ENCODE measurements around the gene EFNB2. TPM values are rescaled to one million over a fixed set of nuclear protein-coding genes. Genes with fewer than 3 reads are reported as not detected.

The EFNB2 gene
- total RNA-seq, 1 experiment from 2014 or later = 4.7 TPM

- Histone ChIP-seq H3K27me3 (ENCODE audit: control insufficient read depth, insufficient read depth, low read length) (no peaks in the 10 kb centered on the region), H3K36me3 (ENCODE audit: control insufficient read depth, insufficient read depth, low read length) (no peaks in the 10 kb centered on the region), H3K9me3 (ENCODE audit: control insufficient read depth, insufficient read depth, low read depth, low read length) (no peaks in the 10 kb centered on the region), H3K27ac (ENCODE audit: low read length) (no peak overlapping the region), H3K4me3 (ENCODE audit: low read depth in 2 of 2, low read length in 2 of 2) (no peak overlapping the region), H3K4me1 (ENCODE audit: control insufficient read depth, insufficient read depth, low read length) (no peaks in the 10 kb centered on the region)
- ChIA-PET POLR2A (no interaction called here), CTCF (no interaction called here)
- intact Hi-C loops (cut with micrococcal nuclease; ENCODE audit: unreplicated experiment) = no loop called here
- in situ Hi-C loops (cut with HindIII; ENCODE audit: low pct_unique_long_range_greater_than_20kb, low sequenced_read_pairs) = no loop called here
- BruUV-seq (replicated peaks) = no TSS peak
- TF ChIP-seq TCF7L2 (IDR thresholded peaks at IDR 0.05; ENCODE audit: low read depth, low read length) = no peak
- no peak for TF ChIP-seq SIN3A (IDR thresholded peaks at IDR 0.05; ENCODE audit: borderline replicate concordance, insufficient read depth, low read depth, low read length)
- no peak for TF ChIP-seq POLR2AphosphoS5 (IDR thresholded peaks at IDR 0.05; ENCODE audit: low read depth, low read length)
- TF ChIP-seq REST (IDR thresholded peaks at IDR 0.05; ENCODE audit: insufficient read depth in 1 of 2, low read depth in 2 of 2, low read length in 1 of 2) = no peak
- TF ChIP-seq CTCF (IDR thresholded peaks at IDR 0.05) = no peak
- no peak for DNase-seq (ENCODE audit: low read depth, low spot score)
- no peak for ATAC-seq
Observed at GRCh38 chr13:106489849-106490568, 45.5 kb downstream of the EFNB2 start.

- Histone ChIP-seq H3K4me1 (ENCODE audit: control insufficient read depth, insufficient read depth, low read length) (no peaks in the 10 kb centered on the region), H3K9me3 (ENCODE audit: control insufficient read depth, insufficient read depth, low read depth, low read length) (no peaks in the 10 kb centered on the region), H3K27me3 (ENCODE audit: control insufficient read depth, insufficient read depth, low read length) (no peaks in the 10 kb centered on the region), H3K4me3 (ENCODE audit: low read depth in 2 of 2, low read length in 2 of 2) (no peak overlapping the region), H3K27ac (ENCODE audit: low read length) (no peak overlapping the region), H3K36me3 (ENCODE audit: control insufficient read depth, insufficient read depth, low read length) (no peaks in the 10 kb centered on the region)
- no peak for DNase-seq (ENCODE audit: low read depth, low spot score)
- TF ChIP-seq POLR2AphosphoS5 (IDR thresholded peaks at IDR 0.05; ENCODE audit: low read depth, low read length) (no peak), CTCF (IDR thresholded peaks at IDR 0.05) (no peak), SIN3A (IDR thresholded peaks at IDR 0.05; ENCODE audit: borderline replicate concordance, insufficient read depth, low read depth, low read length) (no peak), REST (IDR thresholded peaks at IDR 0.05; ENCODE audit: insufficient read depth in 1 of 2, low read depth in 2 of 2, low read length in 1 of 2) (no peak), TCF7L2 (IDR thresholded peaks at IDR 0.05; ENCODE audit: low read depth, low read length) (no peak)
- BruUV-seq (replicated peaks) = no TSS peak
- ChIA-PET CTCF (no interaction called here), POLR2A (no interaction called here)
- ATAC-seq = no peak
- in situ Hi-C loops (cut with HindIII; ENCODE audit: low pct_unique_long_range_greater_than_20kb, low sequenced_read_pairs) = no loop called here
- intact Hi-C loops (cut with micrococcal nuclease; ENCODE audit: unreplicated experiment) = no loop called here
Observed at GRCh38 chr13:106488686-106489085, 46.8 kb downstream of the EFNB2 start.
